Stimulated activated naive CD8-positive, alpha-beta T cell treated with anti-CD3 and anti-CD28 coated beads, Interleukin-15, amount 100 ng/mL, for 72 hours (primary cell): ENCODE data around the gene NUDT15.
A peak's percentile ranks its signal among the peaks of the same experiment; 100 is the strongest.

Source experiments
- ATAC-seq: fragments of 150-1000 bp; cut with Tn5 transposase; 2 replicates; pipeline ENCODE4 v1.10.0; 2021; ENCODE audit warnings: mild to moderate bottlenecking, moderate library complexity
- DNase-seq, 2 donors: peaks; one replicate each; pipeline ENCODE4 v3.0.0; 2021 to 2022
- H3K27ac Mint-ChIP-seq, 2 donors: one replicate each; pipeline ENCODE4 v1.8.0; 2022; ENCODE audit warnings: mild to moderate bottlenecking in 2 of 2, mixed read lengths in 2 of 2, moderate library complexity in 2 of 2
- H3K27me3 Mint-ChIP-seq: one replicate; pipeline ENCODE4 v1.8.0; 2022; ENCODE audit warnings: mixed read lengths
- H3K4me1 Mint-ChIP-seq: one replicate; pipeline ENCODE4 v1.8.0; 2022; ENCODE audit warnings: mild to moderate bottlenecking, mixed read lengths
- H3K4me3 Mint-ChIP-seq, 2 donors: one replicate each; pipeline ENCODE4 v1.8.0; 2022; ENCODE audit warnings: mild to moderate bottlenecking in 2 of 2, mixed read lengths in 2 of 2, moderate library complexity in 1 of 2
- H3K9me3 Mint-ChIP-seq, 2 donors: one replicate each; pipeline ENCODE4 v1.8.0; 2022; ENCODE audit warnings: mixed read lengths in 2 of 2

Gene NUDT15

GRCh38 chr13:48068952-48069351 lies 31.4 kb downstream of the NUDT15 start:
- ATAC-seq: no peak
- Mint-ChIP-seq H3K9me3 (peaks cover 14 to 15% of the 10 kb centered on the region in 2 donors), H3K4me1 (peaks cover 19% of the 10 kb centered on the region)

GRCh38 chr13:48069573-48069972 lies 32.0 kb downstream of the NUDT15 start:
- no peak overlapping the region for H3K27ac Mint-ChIP-seq
- H3K9me3 Mint-ChIP-seq: peaks cover 14 to 15% of the 10 kb centered on the region in 2 donors
- H3K4me1 Mint-ChIP-seq: peaks cover 19% of the 10 kb centered on the region
- DNase-seq (no peak), ATAC-seq (no peak)
- no peak overlapping the region for H3K4me3 Mint-ChIP-seq
- H3K27me3 Mint-ChIP-seq: no peaks in the 10 kb centered on the region

More at GRCh38 chr13:48068952-48069351, 31.4 kb downstream of the NUDT15 start:
- Mint-ChIP-seq H3K4me3 (no peak overlapping the region), H3K27ac (no peak overlapping the region), H3K27me3 (no peaks in the 10 kb centered on the region)
- DNase-seq: no peak

GRCh38 chr13:48070942-48071341 lies 33.4 kb downstream of the NUDT15 start:
- no peak for DNase-seq
- Mint-ChIP-seq H3K4me3 (no peak overlapping the region), H3K4me1 (peaks cover 19% of the 10 kb centered on the region), H3K9me3 (peaks cover 14 to 15% of the 10 kb centered on the region in 2 donors), H3K27me3 (no peaks in the 10 kb centered on the region), H3K27ac (no peak overlapping the region)
- no peak for ATAC-seq

GRCh38 chr13:48072304-48072703 lies 34.8 kb downstream of the NUDT15 start:
- Mint-ChIP-seq H3K4me1 (peaks cover 7% of the 10 kb centered on the region), H3K4me3 (no peak overlapping the region), H3K27ac (peak overlapping the region; percentile 27 to 74), H3K27me3 (no peaks in the 10 kb centered on the region), H3K9me3 (peaks cover 10 to 15% of the 10 kb centered on the region in 2 donors)
- ATAC-seq: no peak
- no peak for DNase-seq

- H3K4me1 Mint-ChIP-seq: peaks cover 6% of the 10 kb centered on the region
- no peak overlapping the region for H3K4me3 Mint-ChIP-seq
- DNase-seq: no peak
- no peaks in the 10 kb centered on the region for H3K27me3 Mint-ChIP-seq
- no peak for ATAC-seq
- H3K9me3 Mint-ChIP-seq: peaks cover 9 to 15% of the 10 kb centered on the region in 2 donors
- peak overlapping the region in 1 of 2 donors; percentile 27 for H3K27ac Mint-ChIP-seq
Observed at GRCh38 chr13:48072787-48073186, 35.3 kb downstream of the NUDT15 start.

- no peak overlapping the region for H3K4me3 Mint-ChIP-seq
- no peaks in the 10 kb centered on the region for H3K27me3 Mint-ChIP-seq
- H3K27ac Mint-ChIP-seq: no peak overlapping the region
- H3K4me1 Mint-ChIP-seq: peaks cover 9% of the 10 kb centered on the region
- DNase-seq (no peak), ATAC-seq (no peak)
- peaks cover 4 to 15% of the 10 kb centered on the region in 2 donors for H3K9me3 Mint-ChIP-seq
Observed at GRCh38 chr13:48074006-48074405, 36.5 kb downstream of the NUDT15 start.

GRCh38 chr13:48078251-48078656 lies 40.7 kb downstream of the NUDT15 start:
- Mint-ChIP-seq H3K9me3 (no peaks in the 10 kb centered on the region), H3K27me3 (no peaks in the 10 kb centered on the region), H3K4me3 (no peak overlapping the region), H3K4me1 (peaks cover 9% of the 10 kb centered on the region), H3K27ac (no peak overlapping the region)
- peak; percentile 28 to 52 for DNase-seq
- ATAC-seq: peak; percentile 97

- Mint-ChIP-seq H3K27ac (no peak overlapping the region), H3K4me1 (peaks cover 9% of the 10 kb centered on the region), H3K27me3 (no peaks in the 10 kb centered on the region), H3K4me3 (no peak overlapping the region), H3K9me3 (no peaks in the 10 kb centered on the region)
- no peak for ATAC-seq
- DNase-seq: no peak
Observed at GRCh38 chr13:48081739-48082138, 44.2 kb downstream of the NUDT15 start.

- Mint-ChIP-seq H3K27ac (peak overlapping the region in 1 of 2 donors; percentile 11), H3K4me3 (no peak overlapping the region), H3K27me3 (no peaks in the 10 kb centered on the region), H3K4me1 (peaks cover 12% of the 10 kb centered on the region), H3K9me3 (no peaks in the 10 kb centered on the region)
- ATAC-seq (no peak), DNase-seq (no peak)
Observed at GRCh38 chr13:48086272-48086671, 48.7 kb downstream of the NUDT15 start.

- peaks cover 3% of the 10 kb centered on the region for H3K27me3 Mint-ChIP-seq
- ATAC-seq (no peak), DNase-seq (no peak)
- H3K27ac Mint-ChIP-seq: peak overlapping the region in 1 of 2 donors; percentile 99
- peak overlapping the region; percentile 90 to 94 for H3K4me3 Mint-ChIP-seq
- peaks cover 4 to 6% of the 10 kb centered on the region in 2 donors for H3K9me3 Mint-ChIP-seq
- H3K4me1 Mint-ChIP-seq: peaks cover 42% of the 10 kb centered on the region
Observed at GRCh38 chr13:48093588-48093987, 56.1 kb downstream of the NUDT15 start.

GRCh38 chr13:48094404-48094780 lies 56.9 kb downstream of the NUDT15 start:
- H3K9me3 Mint-ChIP-seq: peaks cover 4 to 6% of the 10 kb centered on the region in 2 donors
- ATAC-seq (peak; percentile 30), DNase-seq (peak; percentile 6 to 12)
- H3K4me3 Mint-ChIP-seq: peak overlapping the region; percentile 90 to 94
- H3K27me3 Mint-ChIP-seq: peaks cover 8% of the 10 kb centered on the region
- H3K27ac Mint-ChIP-seq: peak overlapping the region; percentile 98 to 99
- H3K4me1 Mint-ChIP-seq: peaks cover 36% of the 10 kb centered on the region

GRCh38 chr13:48094781-48095502 lies 57.4 kb downstream of the NUDT15 start, which contains the start of gene MED4:
TSS of gene MED4 (minus strand) at chr13:48095104. CDS start at chr13:48095078, 26 bp downstream.
- H3K27ac Mint-ChIP-seq: peak within 1 kb of the TSS; percentile 98 to 99
- peak; percentile 98 for DNase-seq
- peaks cover 4 to 6% of the 10 kb centered on the region in 2 donors for H3K9me3 Mint-ChIP-seq
- ATAC-seq: peak; percentile 97
- H3K27me3 Mint-ChIP-seq: peaks cover 8% of the 10 kb centered on the region
- H3K4me3 Mint-ChIP-seq: peak within 1 kb of the TSS; percentile 90 to 94
- peaks cover 32% of the 10 kb centered on the region for H3K4me1 Mint-ChIP-seq

GRCh38 chr13:48096670-48097069 lies 59.1 kb downstream of the NUDT15 start:
- Mint-ChIP-seq H3K27ac (peak overlapping the region in 1 of 2 donors; percentile 35), H3K27me3 (peaks cover 8% of the 10 kb centered on the region), H3K9me3 (peaks cover 4 to 6% of the 10 kb centered on the region in 2 donors), H3K4me1 (peaks cover 26% of the 10 kb centered on the region), H3K4me3 (no peak overlapping the region)
- ATAC-seq (no peak), DNase-seq (no peak)
